ENCODE measurements around the gene ANKLE2. TPM values are rescaled to one million over a fixed set of nuclear protein-coding genes. Genes with fewer than 3 reads are reported as not detected.
A peak's percentile ranks its signal among the peaks of the same experiment; 100 is the strongest.
"Not testable (repeated sequence)": the region's sequence is repeated elsewhere in the genome, so short reads cannot be mapped to it uniquely, and the experiment has no call there.

Gene ANKLE2
- total and polyA plus RNA-seq, 2 of the 13 experiments (the other 11 are each of a cell fraction or from before 2014, with no cell fraction given): 35.3 to 37.1 TPM

- TF ChIP-seq RBFOX2 (IDR thresholded peaks at IDR 0.05; ENCODE audit: low read depth, low read length) (0 out of 2 replicates have a peak, but pooled peaks have one; percentile 2), ZNF18 (CRISPR knock-in tag; IDR thresholded peaks at IDR 0.05; ENCODE audit: insufficient replicate concordance) (no peak), AGO2 (optimal IDR thresholded peaks at IDR 0.05; ENCODE audit: low read depth, low read length) (peak; percentile 61)
- Histone ChIP-seq H3K9ac (ENCODE audit: insufficient read depth, low read depth, low read length) (no peak overlapping the region), H3K4me1 (ENCODE audit: insufficient read depth, low read length) (no peaks in the 10 kb centered on the region), H3K9me3 (ENCODE audit: low read length) (no peaks in the 10 kb centered on the region), H3K36me3 (replicated peaks in 1 of 2; ENCODE audit: control insufficient read depth in 1 of 2, insufficient read depth in 2 of 2, low read length in 2 of 2) (peaks cover 43 to 82% of the 10 kb centered on the region in 2 experiments), H3K4me2 (ENCODE audit: low read depth, low read length) (no peak overlapping the region), H3K4me3 (replicated peaks in 1 of 3; ENCODE audit: insufficient read depth in 1 of 3, low read depth in 2 of 3, low read length in 3 of 3) (no peak overlapping the region), H3K79me2 (ENCODE audit: insufficient read depth, low read length) (no peaks in the 10 kb centered on the region), H2AFZ (ENCODE audit: low read length) (no peak overlapping the region), H3K27me3 (ENCODE audit: control insufficient read depth in 1 of 2, insufficient read depth in 2 of 2, low read length in 2 of 2) (no peaks in the 10 kb centered on the region), H3K27ac (ENCODE audit: extremely low read length, insufficient read depth, low read length) (no peak overlapping the region), H4K20me1 (ENCODE audit: insufficient read depth, low read length) (no peaks in the 10 kb centered on the region)
- ChIA-PET CTCF (ENCODE audit: low intra/inter-chr PET ratio, low total read pairs) (no interaction called here), POLR2A (no interaction called here)
- intact Hi-C loops (cut with micrococcal nuclease; ENCODE audit: unreplicated experiment): no loop called here
- FAIRE-seq (no peak), DNase-seq (ENCODE audit: low spot score) (no peak), ATAC-seq (no peak)
- 91% methylated on average over 26 of the region's 29 CpGs for WGBS (ENCODE audit: low lambda C conversion rate)
- BruUV-seq (replicated peaks): no TSS peak
- in situ Hi-C loops (cut with HindIII; ENCODE audit: extremely low pct_ligation_motif_present, low pct_unique_long_range_greater_than_20kb): no loop called here
These were observed 15.4 kb upstream of the ANKLE2 start for GRCh38 chr12:132776816-132777568.

DNA sequence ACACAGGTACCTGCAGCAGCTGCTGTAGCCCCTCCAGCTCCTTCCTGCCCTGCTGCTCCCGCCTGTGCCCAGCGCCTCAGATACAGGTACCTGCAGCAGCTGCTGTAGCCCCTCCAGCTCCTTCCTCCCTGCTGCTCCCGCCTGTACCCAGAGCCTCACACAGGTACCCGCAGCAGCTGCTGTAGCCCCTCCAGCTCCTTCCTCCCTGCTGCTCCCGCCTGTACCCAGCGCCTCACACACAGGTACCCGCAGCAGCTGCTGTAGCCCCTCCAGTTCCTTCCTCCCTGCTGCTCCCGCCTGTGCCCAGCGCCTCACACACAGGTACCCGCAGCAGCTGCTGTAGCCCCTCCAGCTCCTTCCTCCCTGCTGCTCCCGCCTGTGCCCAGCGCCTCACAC, 14.6 kb upstream of the ANKLE2 start:
- H3K79me2 ChIP-seq (ENCODE audit: insufficient read depth, low read length); in situ Hi-C loops (cut with HindIII; ENCODE audit: extremely low pct_ligation_motif_present, low pct_unique_long_range_greater_than_20kb); ATAC-seq; H3K4me1 ChIP-seq (ENCODE audit: insufficient read depth, low read length); H3K27ac ChIP-seq (ENCODE audit: extremely low read length, insufficient read depth, low read length); H3K4me2 ChIP-seq (ENCODE audit: low read depth, low read length); H3K9me3 ChIP-seq (ENCODE audit: low read length); H3K9ac ChIP-seq (ENCODE audit: insufficient read depth, low read depth, low read length); POLR2A ChIA-PET; BruUV-seq (replicated peaks); intact Hi-C loops (cut with micrococcal nuclease; ENCODE audit: unreplicated experiment); H3K27me3 ChIP-seq (ENCODE audit: control insufficient read depth in 1 of 2, insufficient read depth in 2 of 2, low read length in 2 of 2); CTCF ChIA-PET (ENCODE audit: low intra/inter-chr PET ratio, low total read pairs); DNase-seq (ENCODE audit: low spot score); H3K4me3 ChIP-seq (replicated peaks in 1 of 3; ENCODE audit: insufficient read depth in 1 of 3, low read depth in 2 of 3, low read length in 3 of 3); H4K20me1 ChIP-seq (ENCODE audit: insufficient read depth, low read length); FAIRE-seq; H2AFZ ChIP-seq (ENCODE audit: low read length): not testable (repeated sequence)
- peaks cover 45 to 82% of the 10 kb centered on the region in 2 experiments for H3K36me3 ChIP-seq (replicated peaks in 1 of 2; ENCODE audit: control insufficient read depth in 1 of 2, insufficient read depth in 2 of 2, low read length in 2 of 2)
- TF ChIP-seq AGO2 (optimal IDR thresholded peaks at IDR 0.05; ENCODE audit: low read depth, low read length) (peak; percentile 63), RBFOX2 (IDR thresholded peaks at IDR 0.05; ENCODE audit: low read depth, low read length) (0 out of 2 replicates have a peak, but pooled peaks have one; percentile 8)
- 86% methylated on average over 11 of the region's 12 CpGs for WGBS (ENCODE audit: low lambda C conversion rate)
